HG02981 (cell line): ENCODE measurements around the gene COLQ.
"Not testable (repeated sequence)": the region's sequence is repeated elsewhere in the genome, so short reads cannot be mapped to it uniquely, and the experiment has no call there.

Experiments used
- ATAC-seq: cut with Tn5 transposase; IDR thresholded peaks from one replicate; pipeline ENCODE4 v1.9.1; 2021; ENCODE audit warnings: mild to moderate bottlenecking, moderate library complexity; ENCODE audit not compliant: unreplicated experiment

COLQ gene

GRCh38 chr3:15521573-15521965, at the start of gene COLQ:
Gene COLQ, minus strand, starts transcription at chr3:15521706. Its CDS starts 81 bp downstream, at chr3:15521625.
- no peak for ATAC-seq

- no peak for ATAC-seq
These were observed 41.7 kb upstream of the COLQ start for GRCh38 chr3:15563190-15563589.

GRCh38 chr3:15562560-15562959, 41.1 kb upstream of the COLQ start:
- no peak for ATAC-seq

GRCh38 chr3:15558581-15558980, 37.1 kb upstream of the COLQ start:
- no peak for ATAC-seq

- peak; percentile 52 for ATAC-seq
These were observed 36.0 kb upstream of the COLQ start for GRCh38 chr3:15557511-15557946.

GRCh38 chr3:15556512-15556911, 35.0 kb upstream of the COLQ start:
- ATAC-seq, result peak; percentile 84

GRCh38 chr3:15553749-15554148, 32.2 kb upstream of the COLQ start:
- ATAC-seq, result no peak

- ATAC-seq, result no peak
These were observed 30.4 kb upstream of the COLQ start for GRCh38 chr3:15551902-15552301.

GRCh38 chr3:15549846-15550245, 28.3 kb upstream of the COLQ start:
- ATAC-seq, result no peak

GRCh38 chr3:15542614-15543013, 21.1 kb upstream of the COLQ start:
- no peak for ATAC-seq

- no peak for ATAC-seq
These were observed 19.9 kb upstream of the COLQ start for GRCh38 chr3:15541371-15541770.

- no peak for ATAC-seq
These were observed 17.6 kb upstream of the COLQ start for GRCh38 chr3:15539066-15539465.

GRCh38 chr3:15538345-15538744, 16.8 kb upstream of the COLQ start:
- ATAC-seq, result no peak

GRCh38 chr3:15536856-15537255, 15.3 kb upstream of the COLQ start:
- no peak for ATAC-seq

- no peak for ATAC-seq
These were observed 14.2 kb upstream of the COLQ start for GRCh38 chr3:15535732-15536131.

- ATAC-seq, result not testable (repeated sequence)
These were observed 11.1 kb upstream of the COLQ start for GRCh38 chr3:15532614-15533013.

GRCh38 chr3:15531346-15531745, 9.8 kb upstream of the COLQ start:
- no peak for ATAC-seq

- no peak for ATAC-seq
These were observed 7.5 kb upstream of the COLQ start for GRCh38 chr3:15528854-15529537.

GRCh38 chr3:15527031-15527459, 5.5 kb upstream of the COLQ start:
- no peak for ATAC-seq

GRCh38 chr3:15525790-15526189, 4.3 kb upstream of the COLQ start:
- ATAC-seq, result no peak

- no peak for ATAC-seq
These were observed 2.3 kb upstream of the COLQ start for GRCh38 chr3:15523660-15524417.

GRCh38 chr3:15522016-15522415, 510 bp upstream of the COLQ start:
- no peak for ATAC-seq
